Kidney (tissue), 14 donors: ENCODE results near the gene BEND6. TPM values are rescaled to one million over a fixed set of nuclear protein-coding genes. Genes with fewer than 3 reads are reported as not detected.
A peak's percentile ranks its signal among the peaks of the same experiment; 100 is the strongest.

Experiments used
- DNase-seq, 5 donors: peaks; one replicate each; pipeline ENCODE4 v3.0.0-alpha.2; 2013 to 2020
- FAIRE-seq: peaks from 2 replicates; lab custom pipeline; 2012; peaks lifted over from hg19 to GRCh38; lab: Jason Lieb, UNC
- H3K27ac ChIP-seq, 2 donors: one replicate each; pipeline ENCODE4 v1.7.0; 2013; ENCODE audit warnings: low read depth in 2 of 2, low read length in 2 of 2, inconsistent platforms in 1 of 2
- H3K27me3 ChIP-seq: one replicate; pipeline ENCODE4 v1.7.1; 2013; ENCODE audit warnings: low read length, inconsistent platforms; ENCODE audit not compliant: control insufficient read depth, insufficient read depth
- H3K36me3 ChIP-seq, 3 donors: one replicate each; pipeline versions ENCODE4 v1.7.0 to v1.7.1; 2013; ENCODE audit warnings: low read length in 3 of 3, control low read depth in 1 of 3, inconsistent platforms in 1 of 3; ENCODE audit not compliant: insufficient read depth in 3 of 3, control insufficient read depth in 2 of 3
- H3K4me1 ChIP-seq, 3 donors: one replicate each; pipeline versions ENCODE4 v1.7.0 to v1.7.1; 2013; ENCODE audit warnings: low read length in 3 of 3, inconsistent platforms in 1 of 3, low read depth in 1 of 3; ENCODE audit not compliant: control insufficient read depth in 2 of 3, insufficient read depth in 2 of 3
- H3K4me3 ChIP-seq, 3 donors: one replicate each; pipeline versions ENCODE4 v1.7.0 to v1.8.1; 2013; ENCODE audit warnings: low read length in 3 of 3, control low read depth in 1 of 3, inconsistent platforms in 1 of 3
- H3K9ac ChIP-seq, 3 donors: one replicate each; pipeline versions ENCODE4 v1.7.0 to v1.7.1; 2013; ENCODE audit warnings: low read length in 3 of 3, control low read depth in 1 of 3, inconsistent platforms in 1 of 3
- H3K9me3 ChIP-seq, 3 donors: one replicate each; pipeline versions ENCODE4 v1.7.0 to v1.7.1; 2013; ENCODE audit warnings: low read length in 3 of 3, control low read depth in 1 of 3, inconsistent platforms in 1 of 3; ENCODE audit not compliant: control insufficient read depth in 2 of 3, insufficient read depth in 1 of 3
- intact Hi-C: fragments of 100-400 bp; cut with DNase I; formaldehyde crosslinking; loops from one replicate; pipeline ENCODE4 v1.11.1; 2022
- polyA plus RNA-seq: library from polyadenylated mRNA; stranded (reverse); fragments of 350-450 nt; fragmentation: Illumina TruSeq; extraction: RNeasy Lipid Tissue Mini Kit (QIAGEN cat#74804); gene quantifications from one replicate; pipeline ENCODE4 v1.2.3, GENCODE V29; 2014; ENCODE audit warnings: low read depth, low replicate concordance; ENCODE audit not compliant: insufficient read depth
- total RNA-seq: library from RNA; stranded (reverse); fragmentation: NEBNext Ultra II Directional; extraction: Animal tissue kit (Norgen Biotek cat#: 25700); gene quantifications from one replicate; pipeline ENCODE4 v1.2.1, GENCODE V29; 2021
- TF ChIP-seq, protein P1 (sequence below): IDR thresholded peaks from 3 replicates; pipeline ENCODE4 v1.5.1; 2012; ENCODE audit warnings: mild to moderate bottlenecking, moderate library complexity, borderline replicate concordance; ENCODE audit not compliant: insufficient read depth; ENCODE audit errors: extremely low read depth
- donor health status: control.
- donor health status: control.
- donor health status: control.
- donor health status: control.
- donor health status: control.
- donor health status: DM: yes; HTN: yes; CAD: no.
- donor health status: Normal renal cell carcinoma (clear cell type).

The BEND6 gene
- total and polyA plus RNA-seq, 2 donors from 2014 or later = 0.72 to 0.86 TPM

DNA sequence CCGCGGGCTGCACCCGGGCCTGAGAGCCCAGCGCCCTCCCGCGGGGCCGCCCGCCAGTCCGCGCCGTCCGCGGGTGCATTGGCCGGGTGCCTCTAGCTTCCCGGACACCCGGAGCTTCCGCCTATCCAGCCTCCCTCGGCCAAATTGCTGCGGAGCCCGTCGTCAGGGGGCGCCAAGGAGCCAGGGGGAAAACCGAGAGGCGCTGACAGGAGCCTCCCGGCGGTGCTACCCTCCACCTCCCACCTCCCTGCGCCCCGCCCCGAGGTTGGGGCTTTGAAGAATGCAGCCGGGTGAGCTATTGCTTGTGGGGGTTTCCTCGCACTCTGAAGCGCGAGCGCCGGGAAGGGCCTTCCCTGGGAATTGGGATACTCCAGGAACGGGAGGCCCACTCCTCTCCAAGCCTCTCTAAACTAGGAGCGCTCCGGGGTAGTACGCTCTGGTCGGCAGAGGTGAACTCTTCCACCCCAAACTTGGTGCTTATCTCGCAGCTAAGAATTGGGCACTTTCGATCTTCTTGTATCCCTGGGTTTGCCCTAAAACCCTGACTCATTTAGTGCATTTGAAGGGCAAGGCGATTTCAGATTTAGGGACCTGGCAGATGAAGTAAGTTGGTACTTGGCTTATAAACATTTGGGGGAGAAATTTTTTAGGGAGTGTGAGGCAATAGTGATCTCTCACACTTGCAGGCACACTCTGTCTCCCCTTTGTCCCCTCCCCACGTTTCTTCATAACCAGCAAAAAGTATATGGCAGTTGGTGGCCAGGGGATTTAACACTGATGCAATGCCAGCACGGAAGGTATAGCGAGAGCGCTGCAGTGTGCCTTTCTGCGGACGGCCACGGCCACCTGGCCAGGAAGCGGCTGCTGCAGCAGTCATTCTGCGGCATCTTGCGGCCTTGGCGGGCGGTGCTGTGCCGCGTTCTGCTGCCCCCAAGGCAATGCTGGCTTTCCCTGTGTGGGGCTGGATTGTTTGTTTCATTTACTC is 556 bp downstream of the BEND6 start:
- no peaks in the 10 kb centered on the region for H3K36me3 ChIP-seq
- H3K27ac ChIP-seq = no peak overlapping the region
- FAIRE-seq (no peak), DNase-seq (peak; percentile 84 to 90 (median 86))
- TF ChIP-seq, protein P1, sequence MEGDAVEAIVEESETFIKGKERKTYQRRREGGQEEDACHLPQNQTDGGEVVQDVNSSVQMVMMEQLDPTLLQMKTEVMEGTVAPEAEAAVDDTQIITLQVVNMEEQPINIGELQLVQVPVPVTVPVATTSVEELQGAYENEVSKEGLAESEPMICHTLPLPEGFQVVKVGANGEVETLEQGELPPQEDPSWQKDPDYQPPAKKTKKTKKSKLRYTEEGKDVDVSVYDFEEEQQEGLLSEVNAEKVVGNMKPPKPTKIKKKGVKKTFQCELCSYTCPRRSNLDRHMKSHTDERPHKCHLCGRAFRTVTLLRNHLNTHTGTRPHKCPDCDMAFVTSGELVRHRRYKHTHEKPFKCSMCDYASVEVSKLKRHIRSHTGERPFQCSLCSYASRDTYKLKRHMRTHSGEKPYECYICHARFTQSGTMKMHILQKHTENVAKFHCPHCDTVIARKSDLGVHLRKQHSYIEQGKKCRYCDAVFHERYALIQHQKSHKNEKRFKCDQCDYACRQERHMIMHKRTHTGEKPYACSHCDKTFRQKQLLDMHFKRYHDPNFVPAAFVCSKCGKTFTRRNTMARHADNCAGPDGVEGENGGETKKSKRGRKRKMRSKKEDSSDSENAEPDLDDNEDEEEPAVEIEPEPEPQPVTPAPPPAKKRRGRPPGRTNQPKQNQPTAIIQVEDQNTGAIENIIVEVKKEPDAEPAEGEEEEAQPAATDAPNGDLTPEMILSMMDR = peak; percentile 61
- peak overlapping the region; percentile 45 to 64 (median 57) for H3K4me3 ChIP-seq
- intact Hi-C loops = no loop called here
- peak overlapping the region in 1 of 3 donors; percentile 9 for H3K9ac ChIP-seq
- H3K27me3 ChIP-seq = no peaks in the 10 kb centered on the region
- peaks cover 0 to 10% (median 7%) of the 10 kb centered on the region in 3 donors for H3K4me1 ChIP-seq
- H3K9me3 ChIP-seq = no peaks in the 10 kb centered on the region

- Histone ChIP-seq H3K9me3 (no peaks in the 10 kb centered on the region), H3K36me3 (no peaks in the 10 kb centered on the region), H3K27me3 (no peaks in the 10 kb centered on the region), H3K27ac (no peak overlapping the region), H3K4me1 (peaks cover 0 to 10% (median 7%) of the 10 kb centered on the region in 3 donors), H3K9ac (no peak overlapping the region), H3K4me3 (no peak overlapping the region)
- no peak for FAIRE-seq
- TF ChIP-seq, protein P1 = no peak
- no peak for DNase-seq
- intact Hi-C loops = no loop called here
Measured at GRCh38 chr6:56956491-56956890, 1.6 kb downstream of the BEND6 start.

- no peak for DNase-seq
- Histone ChIP-seq H3K9ac (no peak overlapping the region), H3K27me3 (no peaks in the 10 kb centered on the region), H3K36me3 (no peaks in the 10 kb centered on the region), H3K4me3 (no peak overlapping the region), H3K9me3 (no peaks in the 10 kb centered on the region), H3K4me1 (peaks cover 0 to 10% (median 7%) of the 10 kb centered on the region in 3 donors), H3K27ac (no peak overlapping the region)
- no peak for FAIRE-seq
- TF ChIP-seq, protein P1 = no peak
- intact Hi-C loops = no loop called here
Measured at GRCh38 chr6:56957856-56958255, 2.9 kb downstream of the BEND6 start.
